HG03354 (cell line): ENCODE measurements around the gene B3GAT2.

ENCODE experiments used
- ATAC-seq: cut with Tn5 transposase; IDR thresholded peaks from one replicate; pipeline ENCODE4 v1.9.1; 2021; ENCODE audit warnings: mild to moderate bottlenecking; ENCODE audit not compliant: unreplicated experiment, poor library complexity, severe bottlenecking

B3GAT2 gene

GRCh38 chr6:70847106-70848084, 109.5 kb downstream of the B3GAT2 start:
- no peak for ATAC-seq

GRCh38 chr6:70846207-70846835, 110.5 kb downstream of the B3GAT2 start:
- ATAC-seq, result no peak

GRCh38 chr6:70844301-70844700, 112.6 kb downstream of the B3GAT2 start:
- ATAC-seq, result no peak

- no peak for ATAC-seq
Measured at GRCh38 chr6:70843328-70843918, 113.4 kb downstream of the B3GAT2 start.

GRCh38 chr6:70842541-70842940, 114.3 kb downstream of the B3GAT2 start:
- ATAC-seq, result no peak

- no peak for ATAC-seq
Measured at GRCh38 chr6:70841112-70841511, 115.7 kb downstream of the B3GAT2 start.

- no peak for ATAC-seq
Measured at GRCh38 chr6:70839286-70840266, 117.3 kb downstream of the B3GAT2 start.

- no peak for ATAC-seq
Measured at GRCh38 chr6:70838907-70839285, 118.0 kb downstream of the B3GAT2 start.

GRCh38 chr6:70834520-70834919, 122.3 kb downstream of the B3GAT2 start:
- ATAC-seq, result no peak

GRCh38 chr6:70831427-70831826, 125.4 kb downstream of the B3GAT2 start:
- ATAC-seq, result no peak

GRCh38 chr6:70823651-70824050, 133.2 kb downstream of the B3GAT2 start:
- ATAC-seq, result no peak

GRCh38 chr6:70821751-70822150, 135.1 kb downstream of the B3GAT2 start:
- no peak for ATAC-seq

- ATAC-seq, result no peak
Measured at GRCh38 chr6:70820778-70821177, 136.1 kb downstream of the B3GAT2 start.

- no peak for ATAC-seq
Measured at GRCh38 chr6:70819646-70820045, 137.2 kb downstream of the B3GAT2 start.

- no peak for ATAC-seq
Measured at GRCh38 chr6:70813885-70814284, 143.0 kb downstream of the B3GAT2 start.

GRCh38 chr6:70811788-70812187, 145.1 kb downstream of the B3GAT2 start:
- ATAC-seq, result no peak
